ENCODE data around the gene PITX3.
"Not testable (repeated sequence)": the region's sequence is repeated elsewhere in the genome, so short reads cannot be mapped to it uniquely, and the experiment has no call there.

The PITX3 gene

GRCh38 chr10:102225646-102226541 is 15.4 kb downstream of the PITX3 start, which contains the start of gene ELOVL3:
Gene ELOVL3, plus strand, starts transcription at chr10:102226299. Its CDS starts 250 bp downstream, at chr10:102226549.
- peak; percentile 97 for DNase-seq

GRCh38 chr10:102222797-102223196 is 18.5 kb downstream of the PITX3 start:
- DNase-seq = no peak

- no peak for DNase-seq
These were observed 20.7 kb downstream of the PITX3 start for GRCh38 chr10:102220612-102221011.

- DNase-seq = no peak
These were observed 21.9 kb downstream of the PITX3 start for GRCh38 chr10:102219370-102219769.

- peak; percentile 28 for DNase-seq
These were observed 27.7 kb downstream of the PITX3 start for GRCh38 chr10:102213599-102213998.

- no peak for DNase-seq
These were observed 29.6 kb downstream of the PITX3 start for GRCh38 chr10:102211615-102212299.

GRCh38 chr10:102208311-102209035 is 32.8 kb downstream of the PITX3 start:
- no peak for DNase-seq

GRCh38 chr10:102202386-102202785 is 38.9 kb downstream of the PITX3 start:
- no peak for DNase-seq

GRCh38 chr10:102200751-102201640 is 40.3 kb downstream of the PITX3 start:
- no peak for DNase-seq

- DNase-seq = no peak
These were observed 43.3 kb downstream of the PITX3 start for GRCh38 chr10:102198027-102198426.

GRCh38 chr10:102196893-102197292 is 44.4 kb downstream of the PITX3 start:
- no peak for DNase-seq

- no peak for DNase-seq
These were observed 45.9 kb downstream of the PITX3 start for GRCh38 chr10:102195296-102195870.

GRCh38 chr10:102191956-102192355 is 49.4 kb downstream of the PITX3 start:
- DNase-seq = no peak

GRCh38 chr10:102188941-102189898 is 52.1 kb downstream of the PITX3 start:
- DNase-seq = not testable (repeated sequence)

GRCh38 chr10:102188298-102188940 is 52.9 kb downstream of the PITX3 start:
- DNase-seq = no peak

GRCh38 chr10:102185811-102186527 is 55.3 kb downstream of the PITX3 start:
- no peak for DNase-seq

GRCh38 chr10:102185272-102185671 is 56.0 kb downstream of the PITX3 start:
- no peak for DNase-seq

GRCh38 chr10:102184606-102185005 is 56.7 kb downstream of the PITX3 start:
- DNase-seq = no peak

All from hematopoietic multipotent progenitor cell treated with erythropoietin and hydrocortisone succinate and interleukin-3 and kit ligand, for 4 days (in vitro differentiated cells).